ENCODE results near the gene MAGED1. TPM values are rescaled to one million over a fixed set of nuclear protein-coding genes. Genes with fewer than 3 reads are reported as not detected.

The MAGED1 gene
- total RNA-seq, 1 donor from 2014 or later = 11.6 TPM

DNA sequence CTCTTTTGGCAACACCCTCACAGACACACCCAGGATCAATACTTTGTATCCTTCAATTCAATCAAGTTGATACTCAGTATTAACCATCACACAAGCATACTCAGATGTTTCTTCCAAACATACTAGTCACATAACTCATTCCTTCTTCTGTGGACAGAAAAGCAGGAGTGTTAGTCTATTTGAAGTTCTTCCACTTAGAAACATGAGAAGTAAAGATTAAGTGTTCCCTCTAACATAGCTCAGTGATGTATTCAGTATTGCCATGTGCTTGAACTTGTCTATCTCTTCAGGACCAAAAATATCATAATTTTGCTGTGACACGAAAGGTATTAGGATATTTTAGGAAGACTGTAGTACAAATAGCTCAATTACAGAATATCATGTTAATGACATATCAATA is 25.8 kb upstream of the MAGED1 start:
- DNase-seq (ENCODE audit: low read depth) (no peak), FAIRE-seq (no peak)
- Histone ChIP-seq H3K36me3 (ENCODE audit: control insufficient read depth, insufficient read depth, low read length) (no peaks in the 10 kb centered on the region), H3K27me3 (ENCODE audit: control insufficient read depth, insufficient read depth, low read length) (no peaks in the 10 kb centered on the region), H3K4me3 (ENCODE audit: low read depth, low read length) (no peak overlapping the region)
- TF ChIP-seq, protein P1, sequence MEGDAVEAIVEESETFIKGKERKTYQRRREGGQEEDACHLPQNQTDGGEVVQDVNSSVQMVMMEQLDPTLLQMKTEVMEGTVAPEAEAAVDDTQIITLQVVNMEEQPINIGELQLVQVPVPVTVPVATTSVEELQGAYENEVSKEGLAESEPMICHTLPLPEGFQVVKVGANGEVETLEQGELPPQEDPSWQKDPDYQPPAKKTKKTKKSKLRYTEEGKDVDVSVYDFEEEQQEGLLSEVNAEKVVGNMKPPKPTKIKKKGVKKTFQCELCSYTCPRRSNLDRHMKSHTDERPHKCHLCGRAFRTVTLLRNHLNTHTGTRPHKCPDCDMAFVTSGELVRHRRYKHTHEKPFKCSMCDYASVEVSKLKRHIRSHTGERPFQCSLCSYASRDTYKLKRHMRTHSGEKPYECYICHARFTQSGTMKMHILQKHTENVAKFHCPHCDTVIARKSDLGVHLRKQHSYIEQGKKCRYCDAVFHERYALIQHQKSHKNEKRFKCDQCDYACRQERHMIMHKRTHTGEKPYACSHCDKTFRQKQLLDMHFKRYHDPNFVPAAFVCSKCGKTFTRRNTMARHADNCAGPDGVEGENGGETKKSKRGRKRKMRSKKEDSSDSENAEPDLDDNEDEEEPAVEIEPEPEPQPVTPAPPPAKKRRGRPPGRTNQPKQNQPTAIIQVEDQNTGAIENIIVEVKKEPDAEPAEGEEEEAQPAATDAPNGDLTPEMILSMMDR (IDR thresholded peaks at IDR 0.05; ENCODE audit: insufficient read depth, low read length, severe bottlenecking) = no peak

DNA sequence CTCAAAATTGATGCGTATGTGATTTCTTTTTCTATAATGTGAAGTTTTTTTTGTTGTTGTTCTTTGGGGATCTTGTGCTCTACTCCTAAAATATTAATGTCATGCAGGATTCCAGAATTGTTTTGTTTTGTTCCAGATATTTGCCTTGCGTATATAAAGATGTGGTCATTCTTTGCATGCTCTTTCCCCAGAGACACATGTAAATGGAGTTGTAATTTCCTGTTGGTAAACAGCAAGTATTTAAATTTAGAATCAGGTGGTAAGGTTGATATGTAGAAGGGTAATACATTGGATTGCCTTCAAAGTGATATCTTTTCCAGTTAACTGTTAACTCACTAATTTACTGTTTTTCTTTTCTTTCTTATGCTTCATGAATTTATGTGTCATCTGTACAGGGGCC is 23.1 kb upstream of the MAGED1 start:
- H3K4me3 ChIP-seq (ENCODE audit: low read depth, low read length) = no peak overlapping the region
- no peak for FAIRE-seq
- TF ChIP-seq, protein P1 (IDR thresholded peaks at IDR 0.05; ENCODE audit: insufficient read depth, low read length, severe bottlenecking) = no peak
- DNase-seq (ENCODE audit: low read depth) = no peak
- no peaks in the 10 kb centered on the region for H3K36me3 ChIP-seq (ENCODE audit: control insufficient read depth, insufficient read depth, low read length)
- H3K27me3 ChIP-seq (ENCODE audit: control insufficient read depth, insufficient read depth, low read length) = no peaks in the 10 kb centered on the region

DNA sequence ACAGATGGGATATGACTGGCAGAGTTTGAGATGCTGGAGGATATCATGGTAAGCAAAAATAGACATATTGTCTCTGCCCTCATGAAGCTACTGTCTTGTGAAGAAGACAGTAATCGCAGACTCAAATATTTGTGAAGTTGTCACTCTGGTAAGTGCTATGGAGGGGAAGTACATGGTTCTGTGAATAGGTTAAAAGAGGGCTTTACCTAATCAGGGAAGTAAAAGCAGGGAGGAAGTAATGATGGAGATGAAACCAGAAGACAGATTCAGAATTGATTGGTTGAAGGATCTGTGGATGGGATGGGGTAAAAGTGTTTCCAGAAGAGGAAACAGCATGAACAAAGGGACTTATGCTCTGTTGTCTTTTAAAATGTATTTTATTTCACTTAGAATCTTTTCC is 19.3 kb upstream of the MAGED1 start:
- no peak for DNase-seq (ENCODE audit: low read depth)
- no peak for FAIRE-seq
- TF ChIP-seq, protein P1 (IDR thresholded peaks at IDR 0.05; ENCODE audit: insufficient read depth, low read length, severe bottlenecking) = no peak
- H3K4me3 ChIP-seq (ENCODE audit: low read depth, low read length) = no peak overlapping the region
- H3K27me3 ChIP-seq (ENCODE audit: control insufficient read depth, insufficient read depth, low read length) = no peaks in the 10 kb centered on the region
- H3K36me3 ChIP-seq (ENCODE audit: control insufficient read depth, insufficient read depth, low read length) = no peaks in the 10 kb centered on the region

DNA sequence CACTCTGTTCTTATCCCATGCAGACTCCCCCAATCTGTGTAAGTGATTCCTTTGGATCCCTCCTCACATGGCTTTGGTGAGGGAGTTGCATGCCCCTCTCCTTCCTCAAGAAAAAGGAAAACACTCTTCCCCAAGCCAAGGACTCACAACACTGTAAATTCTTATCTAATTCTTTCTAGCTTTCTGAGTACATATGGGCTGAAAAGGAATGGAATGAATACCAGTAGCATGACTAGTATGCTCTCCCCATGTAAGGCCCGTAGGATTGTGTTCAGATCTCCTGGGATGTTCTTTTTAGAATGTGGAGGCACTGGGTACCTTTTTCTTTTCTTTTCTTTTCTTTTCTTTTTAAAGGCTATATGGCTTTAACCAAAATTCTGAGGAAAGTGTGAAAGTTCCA is 17.0 kb upstream of the MAGED1 start:
- no peaks in the 10 kb centered on the region for H3K36me3 ChIP-seq (ENCODE audit: control insufficient read depth, insufficient read depth, low read length)
- no peak for FAIRE-seq
- TF ChIP-seq, protein P1 (IDR thresholded peaks at IDR 0.05; ENCODE audit: insufficient read depth, low read length, severe bottlenecking) = no peak

DNA sequence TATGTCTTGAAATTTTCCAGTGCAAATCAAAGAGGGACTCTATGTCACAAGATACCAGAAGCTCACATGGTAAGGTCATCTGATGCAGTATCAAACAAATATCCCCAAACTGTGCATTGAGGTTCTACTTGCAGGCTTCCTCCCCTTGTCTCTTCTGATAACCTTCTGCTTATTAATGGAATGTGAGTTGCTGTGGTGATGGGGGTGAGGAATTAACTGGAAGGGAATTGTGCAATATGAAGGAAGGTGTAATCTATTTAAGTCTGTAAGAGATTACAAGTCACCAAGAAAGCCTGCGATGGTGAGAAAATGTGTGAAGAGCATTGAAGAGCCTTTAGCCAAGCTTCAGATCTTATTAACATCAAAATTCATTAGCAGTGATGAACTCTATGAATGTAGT is 15.4 kb upstream of the MAGED1 start:
- Histone ChIP-seq H3K4me3 (ENCODE audit: low read depth, low read length) (no peak overlapping the region), H3K27me3 (ENCODE audit: control insufficient read depth, insufficient read depth, low read length) (no peaks in the 10 kb centered on the region), H3K36me3 (ENCODE audit: control insufficient read depth, insufficient read depth, low read length) (no peaks in the 10 kb centered on the region)
- TF ChIP-seq, protein P1 (IDR thresholded peaks at IDR 0.05; ENCODE audit: insufficient read depth, low read length, severe bottlenecking) = no peak
- FAIRE-seq (no peak), DNase-seq (ENCODE audit: low read depth) (no peak)

More for the DNA sequence above, 17.0 kb upstream of the MAGED1 start:
- H3K4me3 ChIP-seq (ENCODE audit: low read depth, low read length) = no peak overlapping the region
- H3K27me3 ChIP-seq (ENCODE audit: control insufficient read depth, insufficient read depth, low read length) = no peaks in the 10 kb centered on the region
- DNase-seq (ENCODE audit: low read depth) = no peak

DNA sequence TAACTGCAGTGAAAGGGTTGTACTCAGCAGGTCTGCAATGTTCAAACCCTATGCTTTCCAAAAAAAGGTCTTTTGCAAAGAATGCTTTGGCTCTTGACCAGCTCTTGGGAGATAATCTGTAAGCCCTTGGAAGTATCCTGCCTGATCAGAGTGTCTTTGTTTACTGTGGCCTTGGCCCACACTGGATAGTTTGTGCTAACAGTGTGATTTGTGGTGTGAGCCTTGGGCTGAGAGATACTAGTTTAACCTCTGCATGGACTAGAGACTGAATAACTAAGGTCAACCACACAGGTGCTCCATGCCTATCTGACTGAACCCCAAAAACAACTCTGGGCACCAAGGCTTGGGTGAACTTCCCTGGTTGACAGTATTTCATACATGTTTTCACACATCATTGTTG is 3.6 kb upstream of the MAGED1 start:
- TF ChIP-seq, protein P1 (IDR thresholded peaks at IDR 0.05; ENCODE audit: insufficient read depth, low read length, severe bottlenecking) = no peak
- no peak for FAIRE-seq
- H3K27me3 ChIP-seq (ENCODE audit: control insufficient read depth, insufficient read depth, low read length) = no peaks in the 10 kb centered on the region
- H3K36me3 ChIP-seq (ENCODE audit: control insufficient read depth, insufficient read depth, low read length) = no peaks in the 10 kb centered on the region
- no peak overlapping the region for H3K4me3 ChIP-seq (ENCODE audit: low read depth, low read length)
- no peak for DNase-seq (ENCODE audit: low read depth)

Data from bronchial epithelial cell (primary cell).